ENCODE results near the gene PAGE4.

DNA sequence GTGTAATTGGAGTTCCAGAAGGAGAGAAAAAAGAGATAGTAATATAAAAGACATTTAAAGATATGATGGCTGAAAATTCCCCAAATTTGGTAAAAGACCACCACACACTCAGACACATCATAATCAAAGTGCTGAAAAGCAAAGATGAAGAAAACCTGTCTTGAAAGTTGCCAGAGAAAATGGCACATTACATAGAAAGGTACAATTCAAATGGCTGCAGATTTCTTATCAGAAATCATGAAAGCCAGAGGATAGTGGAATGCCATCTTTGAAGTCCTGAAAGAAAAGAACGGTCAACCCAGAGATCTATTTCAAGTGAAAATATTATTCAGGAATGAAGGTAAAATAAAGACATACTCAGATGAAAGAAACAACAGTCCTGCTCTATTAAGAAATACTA, 29.3 kb upstream of the PAGE4 start:
- TF ChIP-seq, protein P1, sequence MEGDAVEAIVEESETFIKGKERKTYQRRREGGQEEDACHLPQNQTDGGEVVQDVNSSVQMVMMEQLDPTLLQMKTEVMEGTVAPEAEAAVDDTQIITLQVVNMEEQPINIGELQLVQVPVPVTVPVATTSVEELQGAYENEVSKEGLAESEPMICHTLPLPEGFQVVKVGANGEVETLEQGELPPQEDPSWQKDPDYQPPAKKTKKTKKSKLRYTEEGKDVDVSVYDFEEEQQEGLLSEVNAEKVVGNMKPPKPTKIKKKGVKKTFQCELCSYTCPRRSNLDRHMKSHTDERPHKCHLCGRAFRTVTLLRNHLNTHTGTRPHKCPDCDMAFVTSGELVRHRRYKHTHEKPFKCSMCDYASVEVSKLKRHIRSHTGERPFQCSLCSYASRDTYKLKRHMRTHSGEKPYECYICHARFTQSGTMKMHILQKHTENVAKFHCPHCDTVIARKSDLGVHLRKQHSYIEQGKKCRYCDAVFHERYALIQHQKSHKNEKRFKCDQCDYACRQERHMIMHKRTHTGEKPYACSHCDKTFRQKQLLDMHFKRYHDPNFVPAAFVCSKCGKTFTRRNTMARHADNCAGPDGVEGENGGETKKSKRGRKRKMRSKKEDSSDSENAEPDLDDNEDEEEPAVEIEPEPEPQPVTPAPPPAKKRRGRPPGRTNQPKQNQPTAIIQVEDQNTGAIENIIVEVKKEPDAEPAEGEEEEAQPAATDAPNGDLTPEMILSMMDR (IDR thresholded peaks at IDR 0.05) = no peak
- no peak for TF ChIP-seq ZFX (IDR thresholded peaks at IDR 0.05; ENCODE audit: borderline replicate concordance)
